ENCODE measurements around the gene FEV.

Gene FEV

GRCh38 chr2:218964041-218964771 lies 20.8 kb downstream of the FEV start:
- H3F3A ChIP-seq (ENCODE audit: insufficient read depth) = no peaks in the 10 kb centered on the region
- H3K27ac ChIP-seq (ENCODE audit: low read depth, low read length) = no peak overlapping the region
- no peak overlapping the region for H3K4me2 ChIP-seq (ENCODE audit: low read depth, low read length, poor library complexity, severe bottlenecking)
- H2AFZ ChIP-seq (ENCODE audit: low read depth, low read length, severe bottlenecking) = no peak overlapping the region
- no peak overlapping the region for H3K9ac ChIP-seq (ENCODE audit: low read length)
- H3K36me3 ChIP-seq (ENCODE audit: low read length) = no peaks in the 10 kb centered on the region
- no peak for TF ChIP-seq CTCF (IDR thresholded peaks at IDR 0.05; ENCODE audit: insufficient read depth, low read length, poor library complexity, severe bottlenecking)
- no peak for TF ChIP-seq EZH2phosphoT487 (conservative IDR thresholded peaks at IDR 0.05; ENCODE audit: low read length)
- H3K79me2 ChIP-seq (ENCODE audit: insufficient read depth, low read length) = no peaks in the 10 kb centered on the region
- H3K9me3 ChIP-seq (ENCODE audit: insufficient read depth, low read length) = no peaks in the 10 kb centered on the region
- H3K4me3 ChIP-seq (ENCODE audit: insufficient read depth, low read length, poor library complexity, severe bottlenecking) = no peak overlapping the region
- no peaks in the 10 kb centered on the region for H3K9me2 ChIP-seq (replicated peaks; ENCODE audit: insufficient read depth, low read length)
- H3K27me3 ChIP-seq (ENCODE audit: low read length) = no peaks in the 10 kb centered on the region
- no peaks in the 10 kb centered on the region for H4K20me1 ChIP-seq (ENCODE audit: low read depth, low read length)

GRCh38 chr2:218963601-218964000 lies 21.4 kb downstream of the FEV start:
- H2AFZ ChIP-seq (ENCODE audit: low read depth, low read length, severe bottlenecking) = no peak overlapping the region
- H3K27ac ChIP-seq (ENCODE audit: low read depth, low read length) = no peak overlapping the region
- H3K4me2 ChIP-seq (ENCODE audit: low read depth, low read length, poor library complexity, severe bottlenecking) = no peak overlapping the region
- TF ChIP-seq CTCF (IDR thresholded peaks at IDR 0.05; ENCODE audit: insufficient read depth, low read length, poor library complexity, severe bottlenecking) (no peak), EZH2phosphoT487 (conservative IDR thresholded peaks at IDR 0.05; ENCODE audit: low read length) (no peak)
- H3F3A ChIP-seq (ENCODE audit: insufficient read depth) = no peaks in the 10 kb centered on the region
- H3K27me3 ChIP-seq (ENCODE audit: low read length) = no peaks in the 10 kb centered on the region
- H3K4me3 ChIP-seq (ENCODE audit: insufficient read depth, low read length, poor library complexity, severe bottlenecking) = no peak overlapping the region
- H3K9me3 ChIP-seq (ENCODE audit: insufficient read depth, low read length) = no peaks in the 10 kb centered on the region
- H3K9me2 ChIP-seq (replicated peaks; ENCODE audit: insufficient read depth, low read length) = no peaks in the 10 kb centered on the region
- H3K9ac ChIP-seq (ENCODE audit: low read length) = no peak overlapping the region
- no peaks in the 10 kb centered on the region for H3K36me3 ChIP-seq (ENCODE audit: low read length)
- no peaks in the 10 kb centered on the region for H4K20me1 ChIP-seq (ENCODE audit: low read depth, low read length)
- H3K79me2 ChIP-seq (ENCODE audit: insufficient read depth, low read length) = no peaks in the 10 kb centered on the region

- Histone ChIP-seq H3K4me2 (ENCODE audit: low read depth, low read length, poor library complexity, severe bottlenecking) (no peak overlapping the region), H3K79me2 (ENCODE audit: insufficient read depth, low read length) (no peaks in the 10 kb centered on the region), H2AFZ (ENCODE audit: low read depth, low read length, severe bottlenecking) (no peak overlapping the region), H3K4me3 (ENCODE audit: insufficient read depth, low read length, poor library complexity, severe bottlenecking) (no peak overlapping the region), H3K9me2 (replicated peaks; ENCODE audit: insufficient read depth, low read length) (no peaks in the 10 kb centered on the region), H3K9me3 (ENCODE audit: insufficient read depth, low read length) (no peaks in the 10 kb centered on the region), H3K36me3 (ENCODE audit: low read length) (no peaks in the 10 kb centered on the region), H3K27me3 (ENCODE audit: low read length) (no peaks in the 10 kb centered on the region), H3K9ac (ENCODE audit: low read length) (no peak overlapping the region), H3F3A (ENCODE audit: insufficient read depth) (no peaks in the 10 kb centered on the region), H3K27ac (ENCODE audit: low read depth, low read length) (no peak overlapping the region), H4K20me1 (ENCODE audit: low read depth, low read length) (no peaks in the 10 kb centered on the region)
- TF ChIP-seq CTCF (IDR thresholded peaks at IDR 0.05; ENCODE audit: insufficient read depth, low read length, poor library complexity, severe bottlenecking) (no peak), EZH2phosphoT487 (conservative IDR thresholded peaks at IDR 0.05; ENCODE audit: low read length) (no peak)
These were observed 22.0 kb downstream of the FEV start for GRCh38 chr2:218962859-218963492.
